HepG2 (cell line): Measurements from ENCODE around the gene IL1RAPL2. TPM values are rescaled to one million over a fixed set of nuclear protein-coding genes. Genes with fewer than 3 reads are reported as not detected.

ENCODE experiments used
- ATAC-seq: fragments of 200-7000 bp; cut with Tn5 transposase; 3 replicates; pipeline ENCODE4 v1.9.1; 2020; ENCODE audit warnings: mild to moderate bottlenecking, moderate library complexity
- BruUV-seq: library from RNA; stranded (reverse); fragments of 400-500 nt; replicated peaks from 2 replicates; lab custom pipeline; 2021; lab: Mats Ljungman, UMichigan
- CTCF ChIA-PET: fragments of 300-600 bp; formaldehyde crosslinking; extraction: SDS; loops from one replicate; lab custom pipeline; 2021; ENCODE audit warnings: low total read pairs, inconsistent platforms, low intra/inter-chr PET ratio; lab: Yijun Ruan, JAX
- POLR2A ChIA-PET: fragments of 350-600 bp; sonication (Branson Sonifier 250); formaldehyde crosslinking; loops from one replicate; lab custom pipeline; 2020; ENCODE audit warnings: antibody characterized with exemption, inconsistent platforms; lab: Yijun Ruan, JAX
- DNase-seq: peaks from one replicate; pipeline ENCODE4 v3.0.0-alpha.2; 2015; ENCODE audit warnings: low spot score
- FAIRE-seq: peaks from 3 replicates; lab custom pipeline; 2011; peaks lifted over from hg19 to GRCh38; lab: Jason Lieb, UNC
- H2AFZ ChIP-seq: one replicate; pipeline ENCODE4 v1.6.1; 2011; ENCODE audit warnings: low read length, inconsistent platforms
- H3K27ac ChIP-seq: fragments of 300-600 bp; 3 replicates; pipeline ENCODE4 v1.8.0; 2011; ENCODE audit warnings: mixed run types, mild to moderate bottlenecking, mixed read lengths, low read length, inconsistent platforms; ENCODE audit not compliant: insufficient read depth; ENCODE audit errors: extremely low read length
- H3K27me3 ChIP-seq, 2 experiments: fragments of 200-600 bp in 1 of 2; 2 replicates in 1 of 2; 3 replicates in 1 of 2; pipeline versions ENCODE4 v1.6.0 to v1.8.0; 2011; ENCODE audit warnings: low read length in 2 of 2, mild to moderate bottlenecking in 2 of 2, moderate library complexity in 2 of 2, inconsistent platforms in 1 of 2; ENCODE audit not compliant: insufficient read depth in 2 of 2, control insufficient read depth in 1 of 2
- H3K36me3 ChIP-seq, 2 experiments: fragments of 200-600 bp in 1 of 2; replicated peaks in 1 of 2; 2 replicates in 1 of 2; 3 replicates in 1 of 2; pipeline versions ENCODE4 v1.5.1 to v1.8.0; 2011; ENCODE audit warnings: low read length in 2 of 2, inconsistent platforms in 1 of 2; ENCODE audit not compliant: insufficient read depth in 2 of 2, control insufficient read depth in 1 of 2
- H3K4me1 ChIP-seq: 2 replicates; pipeline ENCODE4 v1.5.1; 2012; ENCODE audit warnings: low read length, inconsistent platforms; ENCODE audit not compliant: insufficient read depth
- H3K4me2 ChIP-seq: 2 replicates; pipeline ENCODE4 v1.6.0; 2011; ENCODE audit warnings: low read depth, low read length, inconsistent platforms
- H3K4me3 ChIP-seq, 3 experiments: fragments of 200-600 bp in 1 of 3; sonication (generic), shearing (Covaris generic) in 1 of 3; replicated peaks in 1 of 3; 2 replicates each; pipeline ENCODE4 v1.5.1; 2011 to 2016; ENCODE audit warnings: low read length in 3 of 3, inconsistent platforms in 2 of 3, low read depth in 2 of 3, mild to moderate bottlenecking in 2 of 3, control low read depth in 1 of 3, mixed read lengths in 1 of 3; ENCODE audit not compliant: insufficient read depth in 1 of 3
- H3K79me2 ChIP-seq: one replicate; pipeline ENCODE4 v1.6.1; 2011; ENCODE audit warnings: low read length, inconsistent platforms; ENCODE audit not compliant: insufficient read depth
- H3K9ac ChIP-seq: 2 replicates; pipeline ENCODE4 v1.6.0; 2011; ENCODE audit warnings: mild to moderate bottlenecking, low read depth, low read length, inconsistent platforms; ENCODE audit not compliant: insufficient read depth
- H3K9me3 ChIP-seq: 2 replicates; pipeline ENCODE4 v1.5.1; 2012; ENCODE audit warnings: mild to moderate bottlenecking, low read length
- H4K20me1 ChIP-seq: 2 replicates; pipeline ENCODE4 v1.6.0; 2011; ENCODE audit warnings: inconsistent platforms, mild to moderate bottlenecking, low read length, moderate library complexity; ENCODE audit not compliant: insufficient read depth
- ADNP ChIP-seq: sonication (generic); formaldehyde crosslinking; IDR thresholded peaks from 2 replicates; pipeline ENCODE4 v1.4.0; 2020; ENCODE audit warnings: missing genetic modification reagents
- BORCS8-MEF2B ChIP-seq: sonication (generic); formaldehyde crosslinking; IDR thresholded peaks from 2 replicates; pipeline ENCODE4 v1.8.0; 2022; ENCODE audit warnings: mild to moderate bottlenecking, missing genetic modification reagents
- GTF2F1 ChIP-seq: fragments of 150-350 bp; IDR thresholded peaks from 2 replicates; pipeline ENCODE4 v1.6.1; 2014; ENCODE audit warnings: low read length
- HDAC2 ChIP-seq: sonication (generic); formaldehyde crosslinking; IDR thresholded peaks from 2 replicates; pipeline ENCODE4 v1.4.0; 2020; ENCODE audit warnings: missing genetic modification reagents
- MIER3 ChIP-seq: IDR thresholded peaks from 2 replicates; pipeline ENCODE4 v1.6.1; 2016; ENCODE audit warnings: missing compliant biosample characterization, borderline replicate concordance
- MLXIP ChIP-seq: sonication (generic); formaldehyde crosslinking; IDR thresholded peaks from 2 replicates; pipeline ENCODE4 v1.9.0; 2021; ENCODE audit warnings: missing genetic modification reagents, borderline replicate concordance
- NFIC ChIP-seq: IDR thresholded peaks from 2 replicates; pipeline ENCODE4 v1.6.1; 2012; ENCODE audit warnings: mild to moderate bottlenecking, low read length, inconsistent platforms
- SNAPC5 ChIP-seq: sonication (generic); formaldehyde crosslinking; IDR thresholded peaks from 2 replicates; pipeline ENCODE4 v1.8.1; 2023; ENCODE audit warnings: mild to moderate bottlenecking, missing genetic modification reagents, borderline replicate concordance
- SP4 ChIP-seq: sonication (generic); formaldehyde crosslinking; IDR thresholded peaks from 2 replicates; pipeline ENCODE4 v1.8.1; 2023; ENCODE audit warnings: mild to moderate bottlenecking, missing genetic modification reagents
- TCF12 ChIP-seq, 2 experiments: fragments of 450-650 bp in 1 of 2; sonication (generic) in 1 of 2; formaldehyde crosslinking in 1 of 2; IDR thresholded peaks; 2 replicates each; pipeline versions ENCODE4 v1.6.1 to v1.8.0; 2017 to 2022; ENCODE audit warnings: antibody characterized with exemption in 1 of 2, mild to moderate bottlenecking in 1 of 2, missing genetic modification reagents in 1 of 2, moderate library complexity in 1 of 2
- TMF1 ChIP-seq: sonication (generic); formaldehyde crosslinking; IDR thresholded peaks from 2 replicates; pipeline ENCODE4 v1.8.1; 2022; ENCODE audit warnings: low read depth, missing genetic modification reagents
- YY1 ChIP-seq: IDR thresholded peaks from 2 replicates; pipeline ENCODE4 v1.6.1; 2011; ENCODE audit warnings: low read length, low read depth, moderate library complexity, mild to moderate bottlenecking; ENCODE audit not compliant: insufficient read depth, insufficient replicate concordance
- ZNF160 ChIP-seq: sonication (generic); formaldehyde crosslinking; IDR thresholded peaks from 2 replicates; pipeline ENCODE4 v1.8.0; 2022; ENCODE audit warnings: mild to moderate bottlenecking, inconsistent platforms, missing genetic modification reagents
- ZNF264 ChIP-seq: sonication (generic); formaldehyde crosslinking; IDR thresholded peaks from 2 replicates; pipeline ENCODE4 v1.4.0; 2020; ENCODE audit warnings: missing genetic modification reagents
- ZNF274 ChIP-seq: sonication (generic); formaldehyde crosslinking; IDR thresholded peaks from 2 replicates; pipeline ENCODE4 v1.5.1; 2020; ENCODE audit warnings: mild to moderate bottlenecking, missing genetic modification reagents
- ZNF552 ChIP-seq: sonication (generic); formaldehyde crosslinking; IDR thresholded peaks from 2 replicates; pipeline ENCODE4 v1.9.0; 2022; ENCODE audit warnings: missing genetic modification reagents, mild to moderate bottlenecking, borderline replicate concordance
- ZNF816 ChIP-seq: sonication (generic); formaldehyde crosslinking; IDR thresholded peaks from 2 replicates; pipeline ENCODE4 v1.8.0; 2022; ENCODE audit warnings: missing genetic modification reagents, mild to moderate bottlenecking, borderline replicate concordance
- ZNF839 ChIP-seq: sonication (generic); formaldehyde crosslinking; IDR thresholded peaks from 2 replicates; pipeline ENCODE4 v1.4.0; 2020; ENCODE audit warnings: missing genetic modification reagents, mild to moderate bottlenecking, borderline replicate concordance
- WGBS: methylation state at CpG from one replicate; pipeline ENCODE4 v1.1.6; 2017; ENCODE audit warnings: low lambda C conversion rate; 5-methylcytosine and 5-hydroxymethylcytosine counted together
- in situ Hi-C: cut with HindIII; loops from 2 replicates; pipeline ENCODE4 v1.10.0; 2017; ENCODE audit warnings: low pct_unique_long_range_greater_than_20kb; ENCODE audit not compliant: extremely low pct_ligation_motif_present
- intact Hi-C: fragments of 100-400 bp; cut with micrococcal nuclease; formaldehyde crosslinking; loops from one replicate; pipeline ENCODE4 v1.10.0; 2022; ENCODE audit not compliant: unreplicated experiment
- polyA plus RNA-seq, 8 experiments: library from polyadenylated mRNA; depleted of rRNA in 3 of 8; stranded (reverse) in 7 of 8; unstranded in 1 of 8; fragments of >200 nt; fragmentation: Illumina TruSeq in 4 of 8; extraction: Trizol in 4 of 8; gene quantifications; 2 replicates each; pipeline versions ENCODE4 v1.2.1 to v1.2.3, GENCODE V29; 2011 to 2016; ENCODE audit warnings: low read depth in 4 of 8, missing spikeins in 1 of 8, mixed read lengths in 1 of 8; ENCODE audit not compliant: insufficient read depth in 1 of 8
- total RNA-seq, 5 experiments: library from RNA; depleted of rRNA; stranded (reverse); fragments of >200 nt; fragmentation: Illumina TruSeq; extraction: Trizol; gene quantifications; 2 replicates each; pipeline ENCODE4 v1.2.3, GENCODE V29; 2016; ENCODE audit warnings: low read depth in 1 of 5

IL1RAPL2 gene
- total and polyA plus RNA-seq, 2 of the 13 experiments (the other 11 are each of a cell fraction or from before 2014, with no cell fraction given): not detected

- TF ChIP-seq MLXIP (CRISPR knock-in tag): no peak
Observed at GRCh38 chrX:105609530-105609929, 1043.5 kb downstream of the IL1RAPL2 start (continued).

- CTCF ChIA-PET: no interaction called here
- WGBS: 0% methylated on average over 2 of the region's 2 CpGs
- Histone ChIP-seq H3K27ac (no peak overlapping the region), H3K9me3 (no peaks in the 10 kb centered on the region), H4K20me1 (no peaks in the 10 kb centered on the region), H3K4me3 (no peak overlapping the region), H3K27me3 (no peaks in the 10 kb centered on the region), H3K4me2 (no peak overlapping the region), H3K4me1 (no peaks in the 10 kb centered on the region), H3K36me3 (no peaks in the 10 kb centered on the region), H3K9ac (no peak overlapping the region), H3K79me2 (no peaks in the 10 kb centered on the region), H2AFZ (no peak overlapping the region)
- BruUV-seq: no TSS peak
- no peak for DNase-seq
- no peak for ATAC-seq
- intact Hi-C loops (no loop called here), in situ Hi-C loops (no loop called here)
- FAIRE-seq: no peak
- POLR2A ChIA-PET: no interaction called here
- TF ChIP-seq MIER3: no peak
- no peak for TF ChIP-seq ZNF816 (CRISPR knock-in tag)
- no peak for TF ChIP-seq ZNF274 (CRISPR knock-in tag)
- no peak for TF ChIP-seq SNAPC5 (CRISPR knock-in tag)
- no peak for TF ChIP-seq NFIC
- TF ChIP-seq ZNF264: no peak
- TF ChIP-seq TCF12 (IDR thresholded peaks at IDR 0.05): no peak
- no peak for TF ChIP-seq TCF12 (CRISPR knock-in tag; IDR thresholded peaks at IDR 0.05)
- TF ChIP-seq YY1: no peak
- no peak for TF ChIP-seq BORCS8-MEF2B
- TF ChIP-seq HDAC2 (CRISPR knock-in tag): no peak
- TF ChIP-seq GTF2F1: no peak
- no peak for TF ChIP-seq ZNF839 (CRISPR knock-in tag)
- TF ChIP-seq ZNF160 (CRISPR knock-in tag): no peak
- TF ChIP-seq ZNF552: no peak
- TF ChIP-seq TMF1: no peak
- TF ChIP-seq SP4 (CRISPR knock-in tag): no peak
- no peak for TF ChIP-seq ADNP (CRISPR knock-in tag)
Observed at GRCh38 chrX:105610411-105610810, 1044.4 kb downstream of the IL1RAPL2 start.
